ENCODE results near the gene GHRL.
"Not testable (repeated sequence)": the region's sequence is repeated elsewhere in the genome, so short reads cannot be mapped to it uniquely, and the experiment has no call there.

The GHRL gene

GRCh38 chr3:10322352-10322710 is 29.6 kb upstream of the GHRL start:
- DNase-seq, result peak in 1 of 2 experiments; percentile 25

GRCh38 chr3:10321630-10322351 is 29.0 kb upstream of the GHRL start:
- no peak for DNase-seq

- no peak for DNase-seq
Observed at GRCh38 chr3:10320320-10320677, 27.6 kb upstream of the GHRL start.

- DNase-seq, result no peak
Observed at GRCh38 chr3:10319804-10320203, 27.1 kb upstream of the GHRL start.

- DNase-seq, result no peak
Observed at GRCh38 chr3:10319251-10319650, 26.5 kb upstream of the GHRL start.

- DNase-seq, result no peak
Observed at GRCh38 chr3:10317961-10318350, 25.2 kb upstream of the GHRL start.

GRCh38 chr3:10317311-10317960 is 24.7 kb upstream of the GHRL start:
- DNase-seq, result no peak

- no peak for DNase-seq
Observed at GRCh38 chr3:10315771-10316344, 23.1 kb upstream of the GHRL start.

GRCh38 chr3:10315101-10315500 is 22.4 kb upstream of the GHRL start:
- no peak for DNase-seq

- DNase-seq, result no peak
Observed at GRCh38 chr3:10312861-10313260, 20.1 kb upstream of the GHRL start.

GRCh38 chr3:10312391-10312790 is 19.6 kb upstream of the GHRL start:
- DNase-seq, result no peak

- DNase-seq, result no peak
Observed at GRCh38 chr3:10311710-10312109, 19.0 kb upstream of the GHRL start.

- no peak for DNase-seq
Observed at GRCh38 chr3:10310578-10310977, 17.8 kb upstream of the GHRL start.

GRCh38 chr3:10309736-10310135 is 17.0 kb upstream of the GHRL start:
- DNase-seq, result no peak

GRCh38 chr3:10308678-10309077 is 15.9 kb upstream of the GHRL start:
- no peak for DNase-seq

- no peak for DNase-seq
Observed at GRCh38 chr3:10306156-10306555, 13.4 kb upstream of the GHRL start.

GRCh38 chr3:10305331-10305902 is 12.7 kb upstream of the GHRL start:
- peak; percentile 12 to 76 for DNase-seq

GRCh38 chr3:10304905-10305304 is 12.2 kb upstream of the GHRL start:
- no peak for DNase-seq

GRCh38 chr3:10303785-10304184 is 11.0 kb upstream of the GHRL start:
- no peak for DNase-seq

- no peak for DNase-seq
Observed at GRCh38 chr3:10303105-10303504, 10.4 kb upstream of the GHRL start.

GRCh38 chr3:10300087-10300486 is 7.3 kb upstream of the GHRL start:
- DNase-seq, result no peak

GRCh38 chr3:10299679-10300078 is 6.9 kb upstream of the GHRL start:
- DNase-seq, result peak in 1 of 2 experiments; percentile 74

- DNase-seq, result peak; percentile 45 to 80
Observed at GRCh38 chr3:10299175-10299574, 6.4 kb upstream of the GHRL start.

- DNase-seq, result not testable (repeated sequence)
Observed at GRCh38 chr3:10298064-10298463, 5.3 kb upstream of the GHRL start.

All from NCI-H524 (cell line).